ENCODE data around the gene KLF13. TPM values are rescaled to one million over a fixed set of nuclear protein-coding genes. Genes with fewer than 3 reads are reported as not detected.

KLF13 gene
- polyA plus RNA-seq, 4 donors = 63.4 to 84.7 (median 71.2) TPM

DNA sequence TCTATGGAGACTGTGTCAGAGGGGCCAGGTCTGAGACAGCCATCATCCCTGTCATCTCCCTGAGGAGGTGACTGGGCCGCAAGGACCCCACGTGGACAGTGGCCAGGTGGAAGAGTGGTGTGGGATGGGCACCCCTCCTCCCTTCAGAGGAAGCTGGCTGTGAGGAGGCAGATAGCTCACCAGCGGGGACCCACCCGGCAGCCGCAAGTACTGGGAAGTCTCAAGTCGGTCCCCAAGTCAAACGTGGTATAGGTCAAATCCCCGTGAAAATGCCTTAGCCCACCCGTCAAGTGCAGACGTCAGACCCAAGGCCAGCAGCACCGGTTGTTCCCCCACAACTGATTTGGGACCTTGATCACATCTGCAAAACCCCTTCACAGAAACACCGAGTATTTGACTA is 12.3 kb upstream of the KLF13 start:
- no peak for DNase-seq (ENCODE audit: low read depth in 4 of 4, low spot score in 2 of 4)

DNA sequence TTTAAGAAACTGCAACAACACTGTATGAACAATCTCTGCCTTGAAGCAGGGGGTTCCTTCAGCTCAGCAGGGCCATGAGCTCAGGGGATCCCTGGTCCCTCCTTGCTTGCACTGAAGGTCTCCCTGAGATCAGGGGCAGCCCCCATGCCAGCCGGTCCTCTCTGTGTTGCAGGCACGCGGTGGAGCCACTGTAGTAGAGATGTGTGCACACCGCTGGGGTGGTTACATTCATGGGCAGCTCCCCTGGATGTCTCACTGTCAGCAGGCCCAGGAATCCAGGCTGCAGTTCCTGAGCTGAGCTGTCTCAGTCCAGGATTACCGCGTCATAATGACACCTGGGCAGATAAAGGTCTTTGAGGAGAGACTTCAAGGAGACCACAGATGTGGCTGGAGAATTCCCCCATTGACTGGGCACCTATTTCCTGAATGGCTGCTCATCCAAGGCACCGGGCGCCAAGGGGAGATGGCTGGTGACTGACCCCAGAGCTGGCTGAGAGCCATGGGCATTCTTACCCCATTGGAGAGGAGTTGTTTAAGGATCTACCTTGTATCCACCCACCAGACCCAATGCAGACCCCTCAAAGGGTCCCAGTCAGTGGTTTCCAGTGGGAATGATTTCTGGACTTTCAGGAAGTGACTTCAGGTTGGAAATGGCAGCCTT is 10.4 kb upstream of the KLF13 start:
- DNase-seq (ENCODE audit: low read depth in 4 of 4, low spot score in 2 of 4) = no peak

DNA sequence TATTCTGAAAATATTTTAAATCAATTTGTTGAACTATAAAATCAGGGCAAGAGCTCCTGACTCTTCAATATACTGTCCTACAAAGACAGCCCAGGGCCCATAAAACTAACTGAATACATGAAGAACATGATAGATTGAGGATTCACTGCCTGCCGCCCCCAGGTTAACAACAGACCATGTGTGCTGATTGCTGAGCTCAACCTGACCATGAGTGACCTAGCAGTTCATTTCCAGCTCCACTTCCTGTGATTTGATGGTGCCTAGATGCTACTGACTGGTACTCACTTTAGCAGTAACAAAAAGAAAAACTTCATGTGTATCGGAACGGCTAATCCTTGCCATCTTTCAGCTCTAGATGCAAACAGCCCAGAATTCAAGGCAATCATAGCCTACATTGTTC is 9.6 kb upstream of the KLF13 start:
- DNase-seq (ENCODE audit: low read depth in 4 of 4, low spot score in 2 of 4) = no peak

DNA sequence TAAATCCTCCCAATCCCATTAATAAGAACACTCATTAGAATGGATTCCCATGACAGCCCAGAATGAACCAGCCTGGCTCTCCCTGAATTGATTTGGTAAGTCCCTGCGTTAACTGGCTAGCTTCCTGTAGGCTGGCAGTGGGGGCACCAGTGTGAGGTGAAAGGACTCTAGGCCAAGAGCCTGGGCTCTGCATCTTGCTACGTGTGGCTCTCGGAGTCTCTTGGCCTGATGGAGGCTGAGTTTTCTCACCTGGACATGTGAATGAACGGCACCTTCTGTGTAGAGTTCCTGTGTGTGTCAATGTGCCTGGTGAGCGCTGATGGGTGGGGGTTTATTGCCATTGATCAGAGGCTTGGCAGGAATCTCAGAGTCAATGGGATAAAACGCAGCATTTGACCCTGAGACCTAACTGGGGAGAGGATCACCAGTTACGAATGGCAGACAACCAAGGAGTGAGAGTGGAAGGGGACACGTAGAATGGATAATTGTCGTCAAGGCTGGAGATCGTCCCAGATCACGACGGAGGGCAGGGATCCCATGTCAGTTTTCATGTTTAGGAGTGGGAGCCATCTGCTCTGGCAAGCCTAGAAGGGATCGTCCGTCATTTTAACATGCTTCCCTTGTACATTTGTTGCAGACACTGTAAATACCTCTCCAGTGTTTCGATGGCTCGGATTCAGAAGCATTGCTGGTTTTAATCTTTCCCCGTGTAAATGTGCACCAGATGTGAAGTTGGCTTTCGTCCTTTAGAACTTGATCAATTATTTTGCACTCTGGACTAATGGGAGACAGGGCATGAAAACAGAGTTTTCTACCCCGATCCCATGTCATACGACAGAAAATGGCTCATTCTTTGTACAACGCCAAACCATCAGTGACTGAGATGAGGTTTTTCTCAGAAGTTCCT is 9.0 kb upstream of the KLF13 start:
- no peak for DNase-seq (ENCODE audit: low read depth in 4 of 4, low spot score in 2 of 4)

DNA sequence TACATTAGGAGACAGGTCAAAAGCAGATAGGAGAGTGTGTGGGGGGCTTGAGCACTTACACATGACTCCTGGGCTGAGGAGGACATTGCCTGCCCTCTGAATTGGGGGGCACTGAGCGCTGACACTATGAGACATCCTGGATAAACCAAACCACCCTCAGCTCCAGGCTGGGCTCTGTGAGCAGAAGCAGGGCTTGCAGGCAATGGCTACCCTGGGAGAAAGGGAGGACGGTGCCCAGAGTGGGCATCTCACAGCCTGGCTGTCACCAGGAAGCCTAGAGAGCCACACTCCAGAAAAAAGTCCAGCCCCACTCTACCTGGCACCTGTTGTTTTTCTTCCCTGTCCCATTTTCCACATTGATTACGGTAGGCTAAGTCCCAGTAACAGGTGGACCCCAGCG is 8.2 kb upstream of the KLF13 start:
- DNase-seq (ENCODE audit: low read depth in 4 of 4, low spot score in 2 of 4) = no peak

DNA sequence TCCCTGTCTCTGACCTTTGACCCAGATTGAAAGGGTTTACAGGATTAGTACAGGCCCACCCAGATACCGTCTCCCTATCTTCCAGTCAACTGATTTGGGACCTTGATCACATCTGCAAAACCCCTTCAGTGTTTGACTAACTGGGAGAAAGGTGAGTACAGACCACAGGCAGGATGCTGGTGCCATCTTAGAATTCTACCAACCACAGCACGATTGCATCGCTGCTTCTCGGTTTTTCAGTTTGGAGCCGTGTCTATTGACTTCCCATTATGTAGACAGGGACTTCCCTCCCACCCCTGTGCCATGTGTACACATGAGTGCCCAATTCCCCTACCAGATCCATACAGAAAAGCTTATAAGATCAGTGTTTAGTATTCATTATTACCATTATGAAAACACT is 6.6 kb upstream of the KLF13 start:
- DNase-seq (ENCODE audit: low read depth in 4 of 4, low spot score in 2 of 4) = no peak

DNA sequence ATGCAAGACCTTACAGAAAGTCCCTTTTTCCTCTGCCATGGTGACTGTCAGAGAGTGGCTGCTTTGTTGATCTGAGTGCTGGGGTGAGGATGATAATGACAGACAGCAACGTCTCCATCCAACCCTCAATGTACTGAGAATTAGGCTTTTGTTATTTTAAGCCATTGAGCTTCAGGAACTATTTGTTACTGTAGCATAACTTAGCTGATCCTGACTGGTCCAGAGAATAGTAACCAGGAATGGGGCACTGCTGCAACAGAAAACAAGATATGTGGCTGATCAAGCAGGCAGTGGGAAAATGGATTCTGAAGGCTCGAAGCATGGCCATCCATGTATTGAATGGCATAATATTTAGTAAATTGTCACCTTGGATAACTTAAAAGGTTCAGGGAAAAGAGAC is 5.2 kb upstream of the KLF13 start:
- DNase-seq (ENCODE audit: low read depth in 4 of 4, low spot score in 2 of 4) = no peak

DNA sequence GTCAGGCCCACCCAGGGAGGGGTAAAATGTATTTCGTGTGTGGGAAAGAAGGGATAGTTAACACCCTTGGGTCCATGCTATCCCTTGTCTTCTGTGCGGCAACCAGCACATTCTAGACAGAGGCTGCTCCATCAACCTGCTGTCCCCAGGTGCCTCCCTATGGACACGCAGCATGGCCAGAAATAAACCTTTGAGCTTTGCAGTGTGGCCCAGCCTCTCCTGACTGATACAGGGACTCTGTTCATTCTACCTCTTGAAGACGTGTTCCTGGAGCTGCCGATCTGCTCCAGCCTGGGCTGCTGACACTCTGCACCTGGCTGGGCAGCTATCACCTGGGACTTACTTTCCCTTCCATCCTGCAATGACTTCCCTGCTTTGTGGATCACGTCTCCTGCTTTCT is 4.1 kb upstream of the KLF13 start:
- DNase-seq (ENCODE audit: low read depth in 4 of 4, low spot score in 2 of 4) = no peak

DNA sequence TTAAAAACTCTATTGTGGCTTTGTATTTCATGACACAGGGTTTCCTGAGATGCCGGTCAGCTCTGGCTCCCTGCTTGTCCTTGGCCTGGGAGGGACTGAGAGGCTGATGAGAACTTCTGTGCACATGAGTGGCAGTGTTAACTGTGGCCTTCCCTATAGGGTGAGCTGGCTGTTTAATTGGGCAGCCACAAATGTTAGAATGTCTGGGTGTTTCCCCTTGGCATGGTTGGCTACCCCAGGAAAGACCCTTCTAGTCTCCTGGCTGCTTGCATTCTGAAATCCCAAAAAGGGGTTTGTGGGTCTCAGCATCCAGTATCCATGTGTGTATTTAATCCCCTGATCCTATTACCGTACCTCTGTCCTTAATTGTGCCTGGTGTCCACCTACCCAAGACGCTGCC is 3.0 kb upstream of the KLF13 start:
- DNase-seq (ENCODE audit: low read depth in 4 of 4, low spot score in 2 of 4) = no peak

DNA sequence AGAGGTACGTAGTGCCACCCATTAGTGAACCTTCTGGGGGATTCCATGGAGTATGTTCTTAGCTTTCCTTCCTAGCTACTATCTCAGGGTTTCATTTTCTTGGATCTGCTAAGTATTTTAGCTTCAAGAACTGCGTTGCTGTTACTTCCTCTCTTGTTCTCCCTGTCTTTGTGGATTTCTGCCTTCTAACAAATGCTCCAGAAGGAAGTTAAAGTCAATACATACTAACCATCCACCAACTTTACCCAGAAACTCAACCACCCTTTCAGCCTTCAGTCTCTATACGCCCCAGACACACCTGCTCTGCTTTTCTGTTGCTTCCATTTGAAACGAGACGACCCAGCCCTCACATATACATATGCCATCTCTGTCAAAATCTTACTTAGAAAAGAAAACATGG is 2.4 kb upstream of the KLF13 start:
- DNase-seq (ENCODE audit: low read depth in 4 of 4, low spot score in 2 of 4) = no peak

DNA sequence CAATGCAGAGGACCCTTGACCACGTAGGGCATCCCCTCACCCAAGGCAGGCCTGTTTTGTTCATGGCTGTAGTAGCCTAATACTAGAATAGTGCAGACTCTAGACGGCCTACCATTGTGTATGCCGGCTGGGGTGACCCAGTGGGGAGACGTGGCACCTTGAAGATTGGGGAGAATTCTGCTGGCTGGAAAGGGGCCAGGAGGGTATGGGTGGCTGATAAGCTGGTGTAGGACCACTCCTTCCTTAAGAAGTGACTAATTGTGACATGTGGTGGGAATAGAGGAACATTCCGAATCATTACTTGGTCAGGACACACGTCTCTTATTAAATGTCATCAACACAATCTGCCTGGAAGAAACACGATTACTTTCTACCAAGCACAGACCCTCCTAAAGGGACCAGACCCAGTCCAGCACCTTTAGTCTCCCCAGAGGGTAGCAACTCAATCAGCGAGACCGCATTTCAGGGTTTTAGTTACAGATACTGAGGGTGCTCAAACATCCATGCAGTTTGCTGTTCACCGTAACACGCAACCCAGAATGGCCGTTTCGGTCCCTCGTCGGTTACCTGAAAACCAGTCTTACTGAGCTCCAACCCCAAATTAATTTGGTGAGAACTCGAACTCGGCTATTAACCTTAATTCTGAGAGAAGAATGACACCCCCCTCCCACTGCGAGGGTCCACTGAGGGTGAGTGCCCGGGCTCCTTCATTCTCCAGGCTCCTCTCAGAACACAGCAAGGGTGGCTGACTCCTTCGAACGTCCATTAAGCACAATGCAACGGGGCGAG is 1.6 kb upstream of the KLF13 start:
- DNase-seq (ENCODE audit: low read depth in 4 of 4, low spot score in 2 of 4) = no peak

DNA sequence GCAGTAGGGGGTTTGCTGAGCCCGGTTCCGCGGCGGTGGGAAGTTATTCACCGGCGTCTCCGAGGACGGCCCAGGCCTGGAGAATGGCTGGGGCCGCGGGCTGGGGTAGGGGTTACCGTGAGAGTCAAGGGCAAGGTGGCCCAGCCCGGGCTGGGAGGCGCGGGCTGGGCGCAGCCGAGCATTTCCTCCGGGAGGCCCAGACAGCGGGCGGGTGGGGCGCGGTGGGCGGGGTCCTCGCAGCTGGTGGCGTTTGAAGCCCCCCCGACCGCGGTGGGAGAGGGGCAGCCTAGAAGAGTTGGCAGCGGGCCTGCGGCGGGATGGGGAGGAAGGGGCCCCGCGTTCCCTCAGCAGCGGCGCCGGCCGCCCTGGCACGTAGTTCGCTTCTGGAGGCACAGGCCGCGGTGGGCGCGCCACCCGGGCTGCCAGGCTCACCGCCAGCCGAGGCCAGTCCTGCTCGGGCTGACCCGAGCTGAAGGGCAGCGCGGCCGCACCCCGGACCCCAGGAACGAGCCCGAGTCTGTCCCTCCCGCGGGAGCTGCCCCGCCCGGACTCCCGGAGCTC is 960 bp upstream of the KLF13 start:
- peak in 2 of 4 donors; percentile 62 to 73 for DNase-seq (ENCODE audit: low read depth in 4 of 4, low spot score in 2 of 4)

DNA sequence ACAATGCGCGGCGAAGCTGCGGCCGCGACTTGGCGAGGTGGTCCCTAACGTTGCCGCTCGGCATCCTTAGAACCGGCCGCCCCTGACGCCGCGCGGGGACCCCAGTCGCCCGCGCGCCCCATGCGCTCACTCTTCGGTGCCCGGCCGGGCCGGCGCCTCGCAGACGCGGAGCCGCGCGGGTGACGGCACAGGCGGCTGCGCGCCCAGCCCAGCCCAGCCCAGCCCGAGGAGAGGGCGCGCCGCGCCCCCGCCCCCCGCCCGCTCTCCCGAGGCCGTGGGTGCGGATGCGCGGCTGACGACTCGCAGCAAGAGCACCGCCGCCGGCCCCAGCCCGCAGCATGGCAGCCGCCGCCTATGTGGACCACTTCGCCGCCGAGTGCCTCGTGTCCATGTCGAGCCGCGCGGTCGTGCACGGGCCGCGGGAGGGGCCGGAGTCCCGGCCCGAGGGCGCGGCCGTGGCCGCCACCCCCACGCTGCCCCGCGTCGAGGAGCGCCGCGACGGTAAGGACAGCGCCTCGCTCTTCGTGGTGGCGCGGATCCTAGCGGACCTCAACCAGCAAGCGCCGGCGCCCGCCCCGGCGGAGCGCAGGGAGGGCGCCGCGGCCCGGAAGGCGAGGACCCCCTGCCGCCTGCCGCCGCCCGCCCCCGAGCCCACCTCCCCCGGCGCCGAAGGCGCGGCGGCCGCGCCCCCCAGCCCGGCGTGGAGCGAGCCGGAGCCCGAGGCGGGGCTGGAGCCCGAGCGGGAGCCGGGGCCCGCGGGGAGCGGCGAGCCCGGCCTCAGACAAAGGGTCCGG is 437 bp downstream of the KLF13 start:
- DNase-seq (ENCODE audit: low read depth in 4 of 4, low spot score in 2 of 4) = no peak

DNA sequence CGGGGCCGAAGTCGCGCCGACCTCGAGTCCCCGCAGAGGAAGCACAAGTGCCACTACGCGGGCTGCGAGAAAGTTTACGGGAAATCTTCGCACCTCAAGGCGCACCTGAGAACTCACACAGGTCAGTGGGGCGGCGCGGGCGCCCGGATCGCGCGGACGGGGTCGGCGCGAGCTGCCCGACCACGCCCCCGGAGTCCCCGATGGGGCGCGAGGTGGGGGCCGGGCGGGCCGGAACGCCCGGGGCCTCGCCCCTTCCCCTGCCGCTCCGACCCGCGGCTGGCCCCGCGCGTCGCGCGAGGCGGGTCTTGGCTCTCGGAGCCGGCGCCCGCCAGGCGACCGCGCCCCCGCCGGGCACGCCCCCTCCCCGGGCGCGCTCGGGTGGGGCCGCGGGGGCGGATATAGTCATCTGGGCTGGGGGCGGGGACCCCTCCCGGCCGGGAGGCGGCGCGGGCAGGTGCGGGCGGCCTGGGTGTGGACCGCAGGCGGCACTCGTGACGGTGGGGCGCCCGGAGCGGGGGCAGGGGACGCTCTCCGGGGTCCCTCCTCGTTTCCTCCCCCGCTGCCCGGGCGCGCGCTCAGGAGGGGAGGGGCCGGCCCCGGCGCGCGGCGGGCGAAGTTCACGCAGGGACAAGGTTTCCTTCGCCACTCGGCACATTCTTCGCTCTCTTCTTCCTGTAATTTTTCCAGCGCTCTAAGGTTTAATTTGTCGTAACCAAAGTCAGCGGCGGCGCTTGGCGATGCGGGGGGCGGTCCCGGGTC is 1.2 kb downstream of the KLF13 start:
- peak in 1 of 4 donors; percentile 23 for DNase-seq (ENCODE audit: low read depth in 4 of 4, low spot score in 2 of 4)

DNA sequence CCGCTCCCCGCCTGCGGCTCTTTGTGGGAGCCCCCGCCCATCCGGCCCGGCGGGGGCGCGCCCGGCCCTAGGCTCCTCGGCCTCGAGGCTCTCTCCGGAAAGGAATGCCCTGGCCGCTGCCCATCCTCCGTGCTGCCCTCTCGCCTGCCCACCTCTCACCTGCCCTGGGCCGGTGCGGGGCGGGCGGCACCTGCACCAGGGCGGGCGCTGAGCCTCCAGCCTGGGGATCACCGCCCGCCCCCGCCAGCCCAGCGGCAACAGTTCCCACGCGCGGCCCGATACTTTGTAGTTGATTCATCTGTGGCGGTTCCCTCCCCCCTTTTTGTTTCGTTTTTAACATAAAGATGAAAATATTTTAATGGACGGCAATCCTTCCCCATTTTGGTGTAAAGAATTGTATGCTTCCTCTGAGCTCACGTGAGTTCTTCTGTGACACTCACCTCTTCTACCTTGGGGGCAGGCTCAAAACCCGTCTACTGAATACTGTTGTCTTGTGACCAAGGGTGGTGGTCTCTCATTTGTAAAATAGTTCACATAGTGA is 1.9 kb downstream of the KLF13 start:
- no peak for DNase-seq (ENCODE audit: low read depth in 4 of 4, low spot score in 2 of 4)

DNA sequence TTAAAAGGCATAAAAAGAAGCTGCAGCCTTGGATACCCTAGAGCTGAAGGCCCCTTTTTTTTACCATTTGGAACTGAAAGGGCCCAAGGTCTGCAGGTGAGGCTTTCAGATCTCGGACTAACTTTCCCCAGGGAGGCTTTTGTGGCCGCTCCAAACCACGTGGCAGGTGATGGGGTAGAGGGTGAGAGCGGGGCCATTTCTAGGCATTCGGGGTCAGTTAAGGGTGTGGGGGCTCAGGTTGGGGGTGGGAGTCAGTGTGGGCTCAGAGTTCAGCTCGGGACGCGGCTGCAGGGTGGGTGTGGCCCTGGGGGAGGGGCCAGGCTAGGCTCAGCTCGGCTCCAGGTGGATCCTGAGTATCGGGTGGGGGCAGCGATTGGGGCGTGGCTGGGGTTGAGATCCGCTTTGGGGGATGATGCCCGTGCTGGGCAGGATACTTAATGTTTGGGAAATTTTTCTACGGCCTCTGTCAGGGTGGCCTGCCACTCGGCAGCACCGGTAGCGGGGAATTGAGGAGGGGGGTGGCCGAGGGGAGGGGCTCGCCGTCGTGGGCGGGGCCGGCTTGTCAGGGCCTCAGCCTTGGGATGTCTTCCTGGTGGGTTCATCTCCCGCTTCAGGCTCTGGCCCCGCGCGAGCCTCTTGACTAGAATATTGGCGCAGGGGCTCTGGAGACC is 2.5 kb downstream of the KLF13 start:
- peak in 1 of 4 donors; percentile 15 for DNase-seq (ENCODE audit: low read depth in 4 of 4, low spot score in 2 of 4)

DNA sequence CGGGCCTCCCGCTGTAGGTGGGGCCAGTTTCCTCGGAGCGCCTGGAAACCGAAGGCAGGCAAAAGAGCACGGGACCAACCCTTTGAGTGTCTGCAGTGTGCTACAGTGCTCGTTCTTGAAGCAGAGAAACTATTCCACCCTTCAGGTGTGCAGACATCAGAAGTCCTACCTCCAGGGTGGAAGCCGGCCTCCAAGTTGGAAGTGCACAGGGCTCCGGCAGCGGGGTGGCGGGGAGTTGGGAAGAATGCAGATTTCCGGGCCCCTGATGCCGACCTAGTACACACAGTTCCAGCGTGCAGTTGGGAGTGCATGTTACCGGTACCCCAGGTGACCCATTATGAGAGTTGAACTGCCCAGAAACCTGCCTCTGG is 3.0 kb downstream of the KLF13 start:
- DNase-seq (ENCODE audit: low read depth in 4 of 4, low spot score in 2 of 4) = no peak

DNA sequence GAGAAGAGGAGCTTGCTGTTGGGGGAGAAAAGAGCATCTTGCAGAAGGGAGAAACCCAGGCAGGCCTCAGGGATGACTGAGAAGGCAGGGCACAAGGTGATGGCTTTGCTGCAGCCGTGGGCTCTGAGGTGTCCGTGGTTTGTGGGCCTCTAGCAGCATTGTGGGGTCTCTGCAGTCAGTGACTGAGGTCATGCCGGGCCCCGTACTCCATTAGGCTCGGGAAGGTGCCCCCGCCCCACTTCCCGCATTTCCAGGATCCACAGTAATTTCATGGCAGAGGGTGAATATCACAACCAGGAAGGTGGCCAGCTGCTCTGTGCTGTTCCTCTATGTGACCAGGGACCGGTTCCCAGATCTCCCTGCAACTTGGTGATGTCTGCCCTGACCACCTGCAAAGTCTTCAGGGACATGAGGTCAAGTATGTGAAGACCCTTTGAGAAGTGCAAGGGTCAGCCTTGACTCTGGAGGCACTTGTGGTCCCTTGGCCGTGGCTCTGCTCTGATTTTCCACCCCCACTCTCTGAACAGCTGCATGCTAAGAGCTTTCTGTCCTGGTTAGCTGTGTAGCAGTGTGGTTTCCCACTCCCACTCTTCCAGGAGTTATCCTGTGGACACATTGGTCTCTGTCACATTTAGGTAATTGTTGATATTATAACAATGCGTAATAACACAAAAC is 3.6 kb downstream of the KLF13 start:
- DNase-seq (ENCODE audit: low read depth in 4 of 4, low spot score in 2 of 4) = no peak

Data from left renal cortex interstitium (tissue), 4 donors.